BLaER1 treated with 17β-estradiol and CSF1 and Interleukin-3, amounts not matched to agents 10 nM and 100 nM (cell line): ENCODE results near the gene TCF4.
A peak's percentile ranks its signal among the peaks of the same experiment; 100 is the strongest.

ENCODE experiments used
- H3K27ac ChIP-seq, 11 experiments: shearing (Covaris generic); formaldehyde crosslinking; 2 replicates each; pipeline ENCODE4 v1.8.1; 2022
- H3K27me3 ChIP-seq, 11 experiments: shearing (Covaris generic); formaldehyde crosslinking; 2 replicates each; pipeline ENCODE4 v1.8.1; 2022
- H3K36me3 ChIP-seq, 11 experiments: shearing (Covaris generic); formaldehyde crosslinking; 2 replicates each; pipeline ENCODE4 v1.8.1; 2022
- H3K4me1 ChIP-seq, 10 experiments: shearing (Covaris generic); formaldehyde crosslinking; 2 replicates each; pipeline ENCODE4 v1.8.1; 2022
- H3K4me2 ChIP-seq, 11 experiments: shearing (Covaris generic); formaldehyde crosslinking; 2 replicates each; pipeline ENCODE4 v1.8.1; 2022
- H3K4me3 ChIP-seq, 10 experiments: shearing (Covaris generic); formaldehyde crosslinking; 2 replicates each; pipeline ENCODE4 v1.8.1; 2022
- H3K9ac ChIP-seq, 11 experiments: shearing (Covaris generic); formaldehyde crosslinking; 2 replicates each; pipeline ENCODE4 v1.8.1; 2022
- H3K9me3 ChIP-seq, 11 experiments: shearing (Covaris generic); formaldehyde crosslinking; replicated peaks in 1 of 11; 2 replicates each; pipeline ENCODE4 v1.8.1; 2022
- H4K20me1 ChIP-seq, 11 experiments: shearing (Covaris generic); formaldehyde crosslinking; 2 replicates each; pipeline ENCODE4 v1.8.1; 2022
- Cebpa-rat ChIP-seq, 11 experiments: shearing (Covaris generic); IDR thresholded peaks; 2 replicates each; pipeline ENCODE4 v1.8.1; 2022

TCF4 gene

DNA sequence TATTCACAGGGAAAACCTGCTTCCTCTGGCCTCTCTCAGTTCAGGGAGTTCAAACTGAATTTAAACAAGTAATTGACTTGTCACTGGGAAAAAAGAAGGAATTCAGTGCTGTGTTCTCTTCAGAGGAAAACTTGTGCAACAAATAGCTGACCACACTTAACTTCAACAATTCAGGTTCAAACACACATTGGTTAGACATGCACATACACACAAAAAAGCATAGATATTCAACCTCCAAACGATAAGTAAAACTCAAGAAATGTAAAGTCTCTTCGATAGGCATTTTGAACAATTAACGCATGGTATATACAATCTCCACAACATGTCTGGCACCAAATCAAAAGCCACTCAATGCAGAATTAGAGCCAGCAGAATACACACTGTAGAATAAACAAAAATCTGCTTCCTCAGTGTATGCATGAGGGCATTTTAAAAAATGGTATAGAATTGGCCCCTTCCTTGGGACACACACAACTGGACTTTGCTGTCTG lies 269.0 kb downstream of the TCF4 start:
- no peaks in the 10 kb centered on the region for H3K9me3 ChIP-seq
- H4K20me1 ChIP-seq: peaks cover 11 to 95% (median 58%) of the 10 kb centered on the region in 11 experiments; a peak in 18 of 22 replicates
- TF ChIP-seq Cebpa-rat (IDR thresholded peaks at IDR 0.05): no peak
- H3K4me2 ChIP-seq: peak overlapping the region; percentile 85 to 99 (median 91)
- H3K36me3 ChIP-seq: peaks cover 0 to 11% (median 3%) of the 10 kb centered on the region in 11 experiments; a peak in 7 of 22 replicates
- H3K27ac ChIP-seq: peak overlapping the region; percentile 81 to 95 (median 91)
- peak overlapping the region; percentile 67 to 91 (median 87) for H3K9ac ChIP-seq
- peak overlapping the region; percentile 69 to 91 (median 74) for H3K4me3 ChIP-seq
- H3K4me1 ChIP-seq: peaks cover 33 to 73% (median 59%) of the 10 kb centered on the region in 10 experiments
- H3K27me3 ChIP-seq: no peaks in the 10 kb centered on the region

DNA sequence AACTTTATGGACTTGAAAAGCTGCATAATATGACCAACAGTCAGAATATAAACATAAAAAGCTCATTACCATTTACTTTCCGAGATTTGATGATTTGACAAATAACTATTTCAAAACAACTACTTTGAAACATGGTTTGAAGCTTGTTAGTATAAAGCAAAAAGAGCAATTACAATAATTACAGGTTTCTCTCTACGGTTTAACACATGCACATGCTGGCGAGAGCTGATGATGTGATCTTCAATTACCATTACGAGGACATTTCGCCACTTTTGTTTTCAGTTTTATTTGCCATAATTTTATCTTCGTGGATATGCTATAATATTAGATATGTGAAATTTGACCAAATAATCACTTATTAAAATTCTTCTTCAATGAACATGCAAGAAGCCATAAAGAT lies 270.1 kb downstream of the TCF4 start:
- Histone ChIP-seq H3K9me3 (no peaks in the 10 kb centered on the region), H3K4me3 (peak overlapping the region in 8 of 10 experiments; percentile 5 to 91 (median 73); a peak in 7 of 20 replicates)

DNA sequence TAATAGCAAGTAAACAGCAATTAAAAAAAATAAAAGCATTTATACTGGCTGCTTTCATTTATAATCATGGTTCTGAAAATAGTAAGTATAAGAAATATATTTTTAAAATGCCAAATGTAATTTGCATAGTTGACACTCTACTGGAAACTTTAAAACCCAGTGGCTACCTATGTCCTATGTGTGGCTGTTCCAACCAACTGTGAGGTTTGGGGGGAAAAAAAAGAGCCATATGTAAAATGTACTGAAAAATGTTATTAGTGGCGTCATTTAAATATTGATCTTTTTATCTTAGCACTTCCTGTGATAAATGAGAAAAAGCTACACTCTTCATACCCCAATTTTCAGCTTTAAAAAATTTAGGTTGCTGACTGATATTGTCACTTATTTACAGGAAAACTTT lies 270.7 kb downstream of the TCF4 start:
- H3K27ac ChIP-seq: peak overlapping the region in 6 of 11 experiments; percentile 20 to 95 (median 24); a peak in 7 of 22 replicates
- H3K4me2 ChIP-seq: peak overlapping the region; percentile 85 to 99 (median 91); a peak in 20 of 22 replicates
- H3K4me1 ChIP-seq: peaks cover 24 to 66% (median 52%) of the 10 kb centered on the region in 10 experiments
- H4K20me1 ChIP-seq: peaks cover 14 to 95% (median 75%) of the 10 kb centered on the region in 11 experiments; a peak in 18 of 22 replicates
- no peak for TF ChIP-seq Cebpa-rat (IDR thresholded peaks at IDR 0.05)
- H3K36me3 ChIP-seq: peaks cover 0 to 25% (median 7%) of the 10 kb centered on the region in 11 experiments; a peak in 8 of 22 replicates
- no peaks in the 10 kb centered on the region for H3K9me3 ChIP-seq
- H3K9ac ChIP-seq: peak overlapping the region in 4 of 11 experiments; percentile 86 to 89 (median 88); a peak in 6 of 22 replicates
- no peaks in the 10 kb centered on the region for H3K27me3 ChIP-seq
- peak overlapping the region in 5 of 10 experiments; percentile 5 to 91 (median 75); a peak in 4 of 20 replicates for H3K4me3 ChIP-seq

More for the DNA sequence above, 270.1 kb downstream of the TCF4 start:
- peaks cover 0 to 19% (median 5%) of the 10 kb centered on the region in 11 experiments; a peak in 8 of 22 replicates for H3K36me3 ChIP-seq
- no peaks in the 10 kb centered on the region for H3K27me3 ChIP-seq
- peaks cover 24 to 63% (median 55%) of the 10 kb centered on the region in 10 experiments for H3K4me1 ChIP-seq
- peak overlapping the region in 9 of 11 experiments; percentile 20 to 95 (median 91); a peak in 13 of 22 replicates for H3K27ac ChIP-seq
- peak overlapping the region; percentile 85 to 99 (median 91) for H3K4me2 ChIP-seq
- peak overlapping the region in 9 of 11 experiments; percentile 82 to 91 (median 88); a peak in 14 of 22 replicates for H3K9ac ChIP-seq
- no peak for TF ChIP-seq Cebpa-rat (IDR thresholded peaks at IDR 0.05)
- peaks cover 14 to 95% (median 69%) of the 10 kb centered on the region in 11 experiments; a peak in 18 of 22 replicates for H4K20me1 ChIP-seq

DNA sequence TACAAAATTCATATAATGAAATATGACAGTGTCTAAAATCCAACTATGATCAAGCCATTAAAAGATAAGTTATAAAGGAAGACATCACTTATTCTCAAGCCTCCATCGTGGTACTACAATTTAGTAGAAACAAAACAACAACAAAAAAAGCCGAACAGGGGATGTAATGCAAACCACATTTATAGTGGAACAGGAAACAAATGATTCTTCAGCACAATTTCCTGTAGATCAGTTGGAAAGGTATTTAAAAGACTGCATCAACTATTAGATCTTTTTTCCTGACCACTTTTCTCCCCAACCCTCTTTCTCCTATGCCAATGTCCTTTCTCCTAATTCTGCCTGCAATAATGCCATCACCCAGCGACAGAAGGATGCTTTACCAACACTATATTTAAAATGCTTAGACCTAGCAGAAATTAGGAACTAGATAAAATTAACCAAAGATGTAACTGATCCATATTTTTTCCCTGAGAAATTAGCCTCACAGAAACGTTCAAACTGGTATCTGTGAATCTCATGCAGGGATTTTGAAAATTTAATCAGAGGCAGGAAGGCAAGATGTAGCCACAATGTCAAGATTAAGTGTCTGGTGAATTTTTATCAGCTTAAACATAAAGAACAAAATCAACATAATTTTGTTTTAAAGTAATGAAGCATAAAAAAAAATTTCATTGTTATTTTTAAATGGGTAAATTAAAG lies 271.4 kb downstream of the TCF4 start:
- H3K27ac ChIP-seq: peak overlapping the region in 6 of 11 experiments; percentile 8 to 95 (median 24); a peak in 8 of 22 replicates
- no peak for TF ChIP-seq Cebpa-rat (IDR thresholded peaks at IDR 0.05)
- peak overlapping the region in 3 of 10 experiments; percentile 10 to 38 (median 31); a peak in 4 of 20 replicates for H3K4me3 ChIP-seq
- H3K36me3 ChIP-seq: peaks cover 0 to 30% (median 12%) of the 10 kb centered on the region in 11 experiments; a peak in 12 of 22 replicates
- H4K20me1 ChIP-seq: peaks cover 17 to 95% (median 82%) of the 10 kb centered on the region in 11 experiments; a peak in 18 of 22 replicates
- H3K4me2 ChIP-seq: peak overlapping the region; percentile 62 to 99 (median 91)
- H3K9me3 ChIP-seq: no peaks in the 10 kb centered on the region
- H3K27me3 ChIP-seq: no peaks in the 10 kb centered on the region
- H3K4me1 ChIP-seq: peaks cover 24 to 73% (median 52%) of the 10 kb centered on the region in 10 experiments
- peak overlapping the region in 6 of 11 experiments; percentile 15 to 86 (median 31); a peak in 10 of 22 replicates for H3K9ac ChIP-seq

DNA sequence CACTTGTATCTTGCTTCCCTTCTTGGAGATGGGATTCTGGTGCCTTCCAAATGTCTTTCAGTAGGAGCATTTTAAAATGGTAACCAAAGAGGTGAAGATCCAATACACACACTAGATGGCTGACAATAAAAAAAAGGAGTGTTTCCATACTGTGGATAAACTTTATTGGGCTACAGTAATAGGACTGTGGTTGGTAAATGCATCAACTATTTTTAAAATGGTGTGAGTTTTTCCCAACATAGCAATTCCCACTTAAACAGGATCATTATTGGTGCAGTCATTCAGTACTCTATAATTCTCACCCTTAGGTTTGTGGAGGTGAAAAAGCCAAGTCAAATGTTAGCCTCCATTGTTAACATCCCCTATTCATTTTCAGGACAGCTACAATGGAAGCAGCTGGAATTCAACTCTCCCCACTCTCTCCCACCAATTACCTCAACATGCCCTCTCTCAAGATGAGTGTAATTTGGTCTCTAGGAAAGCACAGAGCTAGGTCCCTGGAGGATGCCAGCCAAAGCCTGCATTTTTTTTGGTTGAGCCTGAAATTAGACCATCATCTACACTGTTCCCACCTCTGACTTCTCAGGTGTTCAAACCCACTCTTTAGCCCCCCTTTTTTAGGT lies 273.3 kb downstream of the TCF4 start:
- H3K36me3 ChIP-seq: peaks cover 7 to 49% (median 31%) of the 10 kb centered on the region in 11 experiments; a peak in 21 of 22 replicates
- no peaks in the 10 kb centered on the region for H3K9me3 ChIP-seq
- TF ChIP-seq Cebpa-rat (IDR thresholded peaks at IDR 0.05): no peak
- H3K27ac ChIP-seq: no peak overlapping the region
- no peak overlapping the region for H3K9ac ChIP-seq
- peak overlapping the region in 8 of 11 experiments; percentile 8 to 97 (median 36); a peak in 10 of 22 replicates for H3K4me2 ChIP-seq
- peaks cover 24 to 91% (median 51%) of the 10 kb centered on the region in 10 experiments for H3K4me1 ChIP-seq
- H3K27me3 ChIP-seq: no peaks in the 10 kb centered on the region
- peaks cover 27 to 100% (median 99%) of the 10 kb centered on the region in 11 experiments; a peak in 18 of 22 replicates for H4K20me1 ChIP-seq
- no peak overlapping the region for H3K4me3 ChIP-seq

DNA sequence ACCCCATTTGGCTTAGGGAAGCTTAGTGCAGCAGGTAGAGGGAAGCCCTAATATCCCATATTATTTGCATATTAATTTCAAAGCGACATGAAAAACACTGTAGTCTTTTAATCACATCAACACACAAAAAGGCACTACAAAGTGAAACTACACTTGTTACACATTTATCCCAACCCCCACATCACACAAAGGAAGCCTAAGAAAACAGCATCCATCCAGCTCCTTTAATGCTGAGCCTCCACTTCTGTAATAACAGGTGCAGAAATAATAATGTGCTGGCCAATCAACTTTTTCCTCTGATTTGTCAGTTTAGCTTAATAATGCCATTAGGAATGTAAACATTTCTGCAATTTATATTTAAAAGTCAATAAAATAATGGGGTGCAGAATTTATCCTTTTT lies 274.0 kb downstream of the TCF4 start:
- no peaks in the 10 kb centered on the region for H3K9me3 ChIP-seq
- peak overlapping the region in 4 of 11 experiments; percentile 11 to 59 (median 29); a peak in 6 of 22 replicates for H3K4me2 ChIP-seq
- H4K20me1 ChIP-seq: peaks cover 27 to 100% (median 99%) of the 10 kb centered on the region in 11 experiments; a peak in 18 of 22 replicates
- no peak overlapping the region for H3K4me3 ChIP-seq
- peaks cover 13 to 56% (median 38%) of the 10 kb centered on the region in 11 experiments; a peak in 21 of 22 replicates for H3K36me3 ChIP-seq
- H3K4me1 ChIP-seq: peaks cover 22 to 98% (median 45%) of the 10 kb centered on the region in 10 experiments
- no peak overlapping the region for H3K9ac ChIP-seq
- no peak overlapping the region for H3K27ac ChIP-seq
- no peak for TF ChIP-seq Cebpa-rat (IDR thresholded peaks at IDR 0.05)
- H3K27me3 ChIP-seq: no peaks in the 10 kb centered on the region

DNA sequence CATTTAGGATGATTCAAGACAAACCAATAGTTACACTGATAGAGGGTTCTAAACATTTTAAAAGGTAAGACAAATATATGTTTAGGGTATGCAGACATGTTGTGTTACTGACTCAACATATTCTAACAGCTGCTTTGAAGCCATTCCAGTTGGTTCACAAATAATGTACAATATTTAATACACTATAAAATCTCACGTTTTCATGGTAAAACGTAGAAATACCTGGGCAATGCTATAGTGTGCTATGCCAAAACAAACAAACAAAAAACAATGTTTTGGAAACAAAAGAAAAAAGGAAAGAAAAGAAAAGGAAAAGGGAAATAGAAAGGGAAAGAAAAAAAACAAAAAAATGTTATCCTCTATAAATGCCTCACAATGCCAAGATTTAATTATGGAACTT lies 277.1 kb downstream of the TCF4 start:
- H3K4me3 ChIP-seq: no peak overlapping the region
- peaks cover 22 to 88% (median 62%) of the 10 kb centered on the region in 11 experiments; a peak in 21 of 22 replicates for H3K36me3 ChIP-seq
- peak overlapping the region in 1 of 11 experiments; percentile 12; a peak in 1 of 22 replicates for H3K4me2 ChIP-seq
- TF ChIP-seq Cebpa-rat (IDR thresholded peaks at IDR 0.05): no peak
- H4K20me1 ChIP-seq: peaks cover 27 to 100% (median 99%) of the 10 kb centered on the region in 11 experiments; a peak in 19 of 22 replicates
- H3K27ac ChIP-seq: no peak overlapping the region
- H3K4me1 ChIP-seq: peaks cover 0 to 98% (median 27%) of the 10 kb centered on the region in 10 experiments; a peak in 18 of 20 replicates
- H3K9me3 ChIP-seq: 0 out of 22 replicates have a peak, but pooled peaks cover 0 to 3% (median 0%) of the 10 kb centered on the region in 11 experiments
- H3K9ac ChIP-seq: no peak overlapping the region
- no peaks in the 10 kb centered on the region for H3K27me3 ChIP-seq

DNA sequence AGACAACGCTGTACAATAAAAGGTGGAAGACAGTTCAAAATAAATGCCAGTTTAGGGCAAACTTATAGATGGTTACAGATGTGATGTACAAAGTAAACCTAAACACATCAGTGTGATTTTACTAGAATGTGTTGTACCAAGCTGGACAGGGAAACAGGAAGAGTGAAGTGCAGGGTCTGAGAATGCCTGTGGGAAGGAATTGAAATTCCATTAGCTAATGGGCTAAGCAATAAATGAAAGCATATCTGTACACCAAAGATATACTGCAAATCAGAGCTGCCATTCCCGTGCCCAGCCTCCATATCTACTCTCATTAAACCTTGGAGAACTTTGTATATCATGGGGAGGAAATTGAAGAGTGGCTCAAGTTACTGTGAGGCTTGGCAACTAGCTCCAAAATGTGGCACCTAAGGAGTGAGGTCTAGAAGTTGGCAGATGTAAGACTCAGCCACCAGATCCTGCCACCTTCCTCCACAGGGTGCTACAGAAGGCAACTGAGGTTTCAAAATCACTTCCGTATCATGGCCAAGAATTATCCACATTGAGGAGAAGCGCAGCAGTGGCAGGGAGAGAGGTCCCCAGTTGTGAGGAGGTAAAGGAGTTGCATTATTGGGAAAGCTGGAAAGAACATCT lies 277.8 kb downstream of the TCF4 start:
- H3K9me3 ChIP-seq: 0 out of 22 replicates have a peak, but pooled peaks cover 0 to 3% (median 0%) of the 10 kb centered on the region in 11 experiments
- no peak overlapping the region for H3K9ac ChIP-seq
- H3K27ac ChIP-seq: no peak overlapping the region
- TF ChIP-seq Cebpa-rat (IDR thresholded peaks at IDR 0.05): no peak
- peaks cover 22 to 92% (median 66%) of the 10 kb centered on the region in 11 experiments; a peak in 21 of 22 replicates for H3K36me3 ChIP-seq
- H3K27me3 ChIP-seq: no peaks in the 10 kb centered on the region
- peaks cover 0 to 98% (median 29%) of the 10 kb centered on the region in 10 experiments; a peak in 18 of 20 replicates for H3K4me1 ChIP-seq
- H3K4me3 ChIP-seq: no peak overlapping the region
- peak overlapping the region in 2 of 11 experiments; percentile 2 to 13; a peak in 2 of 22 replicates for H3K4me2 ChIP-seq
- H4K20me1 ChIP-seq: peaks cover 27 to 100% (median 99%) of the 10 kb centered on the region in 11 experiments; a peak in 19 of 22 replicates
